ENCODE results near the gene NECTIN1.

The NECTIN1 gene

GRCh38 chr11:119717839-119718534 lies 11.0 kb downstream of the NECTIN1 start:
- peaks cover 89% of the 10 kb centered on the region for H3K79me2 ChIP-seq (ENCODE audit: low read length)
- H3K9ac ChIP-seq (ENCODE audit: low read length), result no peak overlapping the region
- no peaks in the 10 kb centered on the region for H3K9me2 ChIP-seq (replicated peaks; ENCODE audit: insufficient read depth, low read length)
- H3K9me3 ChIP-seq (replicated peaks; ENCODE audit: insufficient read depth, low read length), result no peaks in the 10 kb centered on the region
- no peaks in the 10 kb centered on the region for H3K36me3 ChIP-seq (replicated peaks; ENCODE audit: insufficient read depth, low read length)
- no peak overlapping the region for H2AFZ ChIP-seq (ENCODE audit: low read length)
- peaks cover 12% of the 10 kb centered on the region; the same call in 1 of the 2 replicates for H4K20me1 ChIP-seq (ENCODE audit: insufficient read depth, low read length)
- no peak overlapping the region for H3K4me3 ChIP-seq (ENCODE audit: low read length)
- no peak for DNase-seq
- no peak overlapping the region for H3K27ac ChIP-seq (ENCODE audit: low read length)
- H3F3A ChIP-seq (ENCODE audit: insufficient read depth, low read length), result peaks cover 15% of the 10 kb centered on the region; the same call in 1 of the 2 replicates
- TF ChIP-seq EZH2phosphoT487 (IDR thresholded peaks at IDR 0.05; ENCODE audit: low read length), result no peak
- no peak for TF ChIP-seq CTCF (IDR thresholded peaks at IDR 0.05; ENCODE audit: low read length)
- no peak for TF ChIP-seq EZH2 (optimal IDR thresholded peaks at IDR 0.05; ENCODE audit: low read depth, low read length)
- H3K27me3 ChIP-seq (replicated peaks; ENCODE audit: insufficient read depth, low read length), result no peaks in the 10 kb centered on the region
- no peak overlapping the region for H3K4me2 ChIP-seq (ENCODE audit: low read depth, low read length)
- H3K4me1 ChIP-seq (ENCODE audit: low read length), result peaks cover 16% of the 10 kb centered on the region

GRCh38 chr11:119716582-119717498 lies 12.2 kb downstream of the NECTIN1 start:
- Histone ChIP-seq H3K4me3 (ENCODE audit: low read length) (no peak overlapping the region), H3K27ac (ENCODE audit: low read length) (no peak overlapping the region), H3K9ac (ENCODE audit: low read length) (no peak overlapping the region), H3K4me1 (ENCODE audit: low read length) (peaks cover 8% of the 10 kb centered on the region), H2AFZ (ENCODE audit: low read length) (no peak overlapping the region), H3K36me3 (replicated peaks; ENCODE audit: insufficient read depth, low read length) (no peaks in the 10 kb centered on the region), H4K20me1 (ENCODE audit: insufficient read depth, low read length) (peaks cover 15% of the 10 kb centered on the region; the same call in 1 of the 2 replicates), H3K4me2 (ENCODE audit: low read depth, low read length) (no peak overlapping the region), H3K27me3 (replicated peaks; ENCODE audit: insufficient read depth, low read length) (no peaks in the 10 kb centered on the region), H3K9me3 (replicated peaks; ENCODE audit: insufficient read depth, low read length) (no peaks in the 10 kb centered on the region), H3K9me2 (replicated peaks; ENCODE audit: insufficient read depth, low read length) (no peaks in the 10 kb centered on the region), H3F3A (ENCODE audit: insufficient read depth, low read length) (peaks cover 6% of the 10 kb centered on the region; the same call in 1 of the 2 replicates), H3K79me2 (ENCODE audit: low read length) (peaks cover 97% of the 10 kb centered on the region)
- no peak for DNase-seq
- TF ChIP-seq EZH2phosphoT487 (IDR thresholded peaks at IDR 0.05; ENCODE audit: low read length) (no peak), EZH2 (optimal IDR thresholded peaks at IDR 0.05; ENCODE audit: low read depth, low read length) (no peak), CTCF (IDR thresholded peaks at IDR 0.05; ENCODE audit: low read length) (no peak)

GRCh38 chr11:119714590-119714989 lies 14.4 kb downstream of the NECTIN1 start:
- Histone ChIP-seq H3K9me2 (replicated peaks; ENCODE audit: insufficient read depth, low read length) (no peaks in the 10 kb centered on the region), H3K9ac (ENCODE audit: low read length) (no peak overlapping the region), H3K79me2 (ENCODE audit: low read length) (peaks cover 94% of the 10 kb centered on the region), H3K27me3 (replicated peaks; ENCODE audit: insufficient read depth, low read length) (no peaks in the 10 kb centered on the region), H3K36me3 (replicated peaks; ENCODE audit: insufficient read depth, low read length) (no peaks in the 10 kb centered on the region), H4K20me1 (ENCODE audit: insufficient read depth, low read length) (peaks cover 18% of the 10 kb centered on the region), H3K27ac (ENCODE audit: low read length) (no peak overlapping the region), H3F3A (ENCODE audit: insufficient read depth, low read length) (no peaks in the 10 kb centered on the region), H2AFZ (ENCODE audit: low read length) (no peak overlapping the region), H3K4me2 (ENCODE audit: low read depth, low read length) (no peak overlapping the region), H3K9me3 (replicated peaks; ENCODE audit: insufficient read depth, low read length) (no peaks in the 10 kb centered on the region), H3K4me1 (ENCODE audit: low read length) (no peaks in the 10 kb centered on the region), H3K4me3 (ENCODE audit: low read length) (no peak overlapping the region)
- TF ChIP-seq EZH2phosphoT487 (IDR thresholded peaks at IDR 0.05; ENCODE audit: low read length) (no peak), EZH2 (optimal IDR thresholded peaks at IDR 0.05; ENCODE audit: low read depth, low read length) (no peak)
- DNase-seq, result no peak

Data from MM.1S (cell line).